ENCODE measurements around the gene CDH4. TPM values are rescaled to one million over a fixed set of nuclear protein-coding genes. Genes with fewer than 3 reads are reported as not detected.

The CDH4 gene
- total and polyA plus RNA-seq, 2 donors (not counting 3 experiments of a cell fraction or from before 2014, with no cell fraction given): 0.17 to 0.51 TPM

DNA sequence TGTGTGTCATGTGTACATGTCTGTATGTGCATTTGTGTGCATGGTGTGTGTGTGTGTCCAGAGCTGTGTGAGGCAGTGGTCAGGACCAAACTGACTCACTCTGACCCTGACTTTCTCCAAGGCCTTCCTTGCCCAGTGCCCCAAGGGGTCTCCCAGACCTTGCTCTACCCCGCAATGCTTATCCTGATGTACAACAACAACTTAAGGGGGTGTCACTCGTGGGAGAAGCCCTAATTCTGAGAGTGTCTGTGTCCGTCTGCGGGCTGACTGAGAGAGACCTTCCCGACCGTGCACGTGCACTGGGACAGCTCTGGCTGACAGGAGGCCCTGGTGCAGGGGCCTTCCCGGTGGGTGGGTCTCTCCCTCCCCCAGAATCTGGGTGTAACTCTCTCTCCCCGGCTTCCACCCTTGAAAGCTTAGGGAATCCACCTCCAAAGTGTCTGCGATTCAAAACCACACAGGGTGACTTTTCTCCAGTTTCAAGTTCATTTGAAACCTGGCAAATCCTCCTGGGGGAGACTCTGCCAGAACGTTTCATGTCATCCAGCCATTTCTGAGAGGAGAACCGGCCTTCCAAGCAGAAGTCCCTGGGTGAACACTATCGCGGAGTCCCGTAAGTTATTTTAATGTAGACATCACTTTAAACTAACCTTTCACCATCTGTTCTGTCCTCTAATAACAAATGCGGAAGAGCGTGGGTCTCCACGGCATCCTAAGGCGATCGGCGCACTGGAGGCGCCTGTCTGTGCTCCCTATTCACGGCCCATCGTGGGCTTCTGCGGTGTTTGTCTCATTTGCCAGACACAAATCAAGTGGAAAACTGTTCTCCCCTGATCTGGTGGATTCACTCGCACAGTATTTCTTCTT is 588.1 kb downstream of the CDH4 start:
- POLR2A ChIA-PET: no interaction called here
- CTCF ChIA-PET: no interaction called here
- no peak overlapping the region for H3K4me3 ChIP-seq (replicated peaks in 1 of 3; ENCODE audit: insufficient read depth in 1 of 3, low read depth in 1 of 3, low read length in 3 of 3)
- H3K27ac ChIP-seq (ENCODE audit: insufficient read depth, low read depth, low read length): no peak overlapping the region
- H3K79me2 ChIP-seq (ENCODE audit: control insufficient read depth, insufficient read depth, low read length): no peaks in the 10 kb centered on the region
- no peaks in the 10 kb centered on the region for H3K36me3 ChIP-seq (ENCODE audit: control insufficient read depth in 2 of 2, extremely low read depth in 1 of 2, insufficient read depth in 2 of 2, low read length in 2 of 2)
- no peaks in the 10 kb centered on the region for H3K9me3 ChIP-seq (replicated peaks; ENCODE audit: control insufficient read depth, insufficient read depth, low read length)
- dilution Hi-C loops (cut with MboI; ENCODE audit: extremely low pct_ligation_motif_present, low sequenced_read_pairs) (no loop called here), intact Hi-C loops (cut with micrococcal nuclease) (no loop called here)
- H2AFZ ChIP-seq (ENCODE audit: low read depth, low read length): no peak overlapping the region
- H3K27me3 ChIP-seq (ENCODE audit: control insufficient read depth in 2 of 2, insufficient read depth in 2 of 2, low read length in 2 of 2): no peaks in the 10 kb centered on the region
- no peak for TF ChIP-seq POLR2A (IDR thresholded peaks at IDR 0.05; ENCODE audit: low read depth, low read length)
- TF ChIP-seq, protein P1, sequence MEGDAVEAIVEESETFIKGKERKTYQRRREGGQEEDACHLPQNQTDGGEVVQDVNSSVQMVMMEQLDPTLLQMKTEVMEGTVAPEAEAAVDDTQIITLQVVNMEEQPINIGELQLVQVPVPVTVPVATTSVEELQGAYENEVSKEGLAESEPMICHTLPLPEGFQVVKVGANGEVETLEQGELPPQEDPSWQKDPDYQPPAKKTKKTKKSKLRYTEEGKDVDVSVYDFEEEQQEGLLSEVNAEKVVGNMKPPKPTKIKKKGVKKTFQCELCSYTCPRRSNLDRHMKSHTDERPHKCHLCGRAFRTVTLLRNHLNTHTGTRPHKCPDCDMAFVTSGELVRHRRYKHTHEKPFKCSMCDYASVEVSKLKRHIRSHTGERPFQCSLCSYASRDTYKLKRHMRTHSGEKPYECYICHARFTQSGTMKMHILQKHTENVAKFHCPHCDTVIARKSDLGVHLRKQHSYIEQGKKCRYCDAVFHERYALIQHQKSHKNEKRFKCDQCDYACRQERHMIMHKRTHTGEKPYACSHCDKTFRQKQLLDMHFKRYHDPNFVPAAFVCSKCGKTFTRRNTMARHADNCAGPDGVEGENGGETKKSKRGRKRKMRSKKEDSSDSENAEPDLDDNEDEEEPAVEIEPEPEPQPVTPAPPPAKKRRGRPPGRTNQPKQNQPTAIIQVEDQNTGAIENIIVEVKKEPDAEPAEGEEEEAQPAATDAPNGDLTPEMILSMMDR (IDR thresholded peaks at IDR 0.05; ENCODE audit: extremely low read depth in 1 of 2, insufficient read depth in 1 of 2, low read depth in 1 of 2, low read length in 2 of 2): no peak
- TF ChIP-seq JUN (IDR thresholded peaks at IDR 0.05; ENCODE audit: borderline replicate concordance, insufficient read depth, insufficient read length, low read depth): no peak
- no peak for TF ChIP-seq GATA2 (IDR thresholded peaks at IDR 0.05; ENCODE audit: insufficient read depth, insufficient read length, low read depth, low read length)
- TF ChIP-seq, protein P2, sequence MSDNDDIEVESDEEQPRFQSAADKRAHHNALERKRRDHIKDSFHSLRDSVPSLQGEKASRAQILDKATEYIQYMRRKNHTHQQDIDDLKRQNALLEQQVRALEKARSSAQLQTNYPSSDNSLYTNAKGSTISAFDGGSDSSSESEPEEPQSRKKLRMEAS (IDR thresholded peaks at IDR 0.05; ENCODE audit: insufficient read depth, insufficient read length): no peak
- TF ChIP-seq FOS (IDR thresholded peaks at IDR 0.05; ENCODE audit: borderline replicate concordance, insufficient read depth, low read length): no peak
- no peak for TF ChIP-seq POLR2AphosphoS5 (IDR thresholded peaks at IDR 0.05; ENCODE audit: insufficient read depth, low read depth, low read length)
- TF ChIP-seq MYC (IDR thresholded peaks at IDR 0.05; ENCODE audit: low read depth, low read length): no peak
- TF ChIP-seq EZH2 (IDR thresholded peaks at IDR 0.05; ENCODE audit: borderline replicate concordance, low read depth, low read length, severe bottlenecking): no peak
- FAIRE-seq: no peak
- no peak overlapping the region for H3K4me2 ChIP-seq (ENCODE audit: insufficient read depth, low read length)
- no peak overlapping the region for H3K9ac ChIP-seq (replicated peaks; ENCODE audit: extremely low read depth, insufficient read depth, low read length)
- no peaks in the 10 kb centered on the region for H3K4me1 ChIP-seq (ENCODE audit: control insufficient read depth, extremely low read depth, insufficient read depth, low read length)
- no peaks in the 10 kb centered on the region for H3K9me1 ChIP-seq (replicated peaks; ENCODE audit: control insufficient read depth, extremely low read depth, insufficient read depth, low read length)
- H4K20me1 ChIP-seq (replicated peaks; ENCODE audit: control insufficient read depth, extremely low read depth, insufficient read depth, low read length): no peaks in the 10 kb centered on the region
- DNase-seq (ENCODE audit: low read depth, low spot score): no peak
- no TSS peak for BruUV-seq (replicated peaks)

All from endothelial cell of umbilical vein (primary cell).